HG02970 (cell line): Measurements from ENCODE around the gene ASB18.

Experiments
- ATAC-seq: cut with Tn5 transposase; IDR thresholded peaks from one replicate; pipeline ENCODE4 v1.9.1; 2021; ENCODE audit warnings: mild to moderate bottlenecking, moderate library complexity, moderate number of reproducible peaks; ENCODE audit not compliant: unreplicated experiment, low FRiP score

The ASB18 gene

DNA sequence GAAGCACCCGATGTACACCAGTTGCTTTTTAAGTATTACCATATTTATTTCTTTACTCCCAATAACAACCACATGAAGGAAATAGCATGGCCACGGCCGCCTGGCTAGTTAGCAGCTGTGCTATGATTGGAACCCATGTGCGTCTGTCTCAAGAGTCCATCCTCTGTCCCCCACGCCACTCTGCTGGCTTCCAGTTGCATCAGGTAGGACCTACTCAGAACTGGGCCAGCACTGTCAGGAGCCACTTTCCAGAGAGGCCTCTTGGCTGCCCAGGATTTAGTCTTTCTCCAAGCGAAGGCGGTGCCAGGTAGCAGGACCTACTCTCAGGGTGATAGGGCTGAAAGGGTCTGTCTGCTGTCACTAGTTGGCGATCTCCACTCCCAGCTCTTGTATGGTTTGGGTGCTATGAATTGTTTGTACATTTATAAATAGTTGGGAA lies 22.1 kb downstream of the ASB18 start:
- no peak for ATAC-seq

- ATAC-seq: no peak
Measured at GRCh38 chr2:236241181-236242056, 22.8 kb downstream of the ASB18 start.

GRCh38 chr2:236240228-236240990 lies 23.8 kb downstream of the ASB18 start:
- ATAC-seq: no peak

GRCh38 chr2:236239276-236240065 lies 24.7 kb downstream of the ASB18 start:
- ATAC-seq: no peak

DNA sequence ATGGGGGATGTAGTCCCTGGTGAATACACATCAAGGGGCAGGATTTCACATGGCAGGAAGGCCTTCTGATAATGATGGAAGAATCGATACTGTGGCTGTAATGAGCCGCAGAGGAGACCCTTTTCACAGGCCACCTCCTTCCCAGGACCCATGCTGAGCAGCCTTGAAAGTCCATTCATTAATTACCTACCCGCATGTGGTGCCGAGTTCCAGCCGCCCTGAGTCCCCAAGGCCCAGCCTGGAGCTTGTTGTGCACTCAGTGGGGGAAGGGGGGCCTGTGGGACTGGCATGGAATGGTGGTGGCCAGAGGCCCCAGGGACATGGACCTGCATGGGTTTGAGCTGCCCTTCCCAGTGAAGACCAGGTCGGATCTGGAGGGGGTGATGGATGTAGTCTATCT lies 25.5 kb downstream of the ASB18 start:
- no peak for ATAC-seq

- no peak for ATAC-seq
Measured at GRCh38 chr2:236237468-236238190, 26.6 kb downstream of the ASB18 start.

- ATAC-seq: no peak
Measured at GRCh38 chr2:236236559-236237452, 27.4 kb downstream of the ASB18 start.

- no peak for ATAC-seq
Measured at GRCh38 chr2:236229186-236229585, 35.0 kb downstream of the ASB18 start.

GRCh38 chr2:236223675-236224074 lies 40.5 kb downstream of the ASB18 start:
- ATAC-seq: no peak

GRCh38 chr2:236221798-236222197 lies 42.4 kb downstream of the ASB18 start:
- no peak for ATAC-seq

DNA sequence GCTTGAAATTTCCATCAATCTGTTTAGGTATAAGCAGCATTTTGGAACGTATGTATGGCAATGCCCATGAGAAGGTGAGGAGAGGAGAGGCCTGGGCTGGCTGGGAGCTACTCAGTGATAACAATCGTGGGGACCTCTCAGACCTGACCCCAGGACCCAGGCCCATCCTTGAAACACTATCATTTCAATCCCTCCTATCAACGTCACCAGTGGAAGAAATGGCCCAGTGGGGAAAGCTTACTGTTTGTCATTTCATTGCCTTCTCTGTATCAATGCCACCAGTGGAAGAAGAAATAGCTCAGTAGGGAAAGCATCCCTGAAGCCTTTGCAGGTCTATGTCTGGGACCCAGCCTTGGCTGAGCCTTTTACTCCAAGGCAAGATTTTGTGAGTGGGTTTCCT lies 44.8 kb downstream of the ASB18 start:
- ATAC-seq: no peak

DNA sequence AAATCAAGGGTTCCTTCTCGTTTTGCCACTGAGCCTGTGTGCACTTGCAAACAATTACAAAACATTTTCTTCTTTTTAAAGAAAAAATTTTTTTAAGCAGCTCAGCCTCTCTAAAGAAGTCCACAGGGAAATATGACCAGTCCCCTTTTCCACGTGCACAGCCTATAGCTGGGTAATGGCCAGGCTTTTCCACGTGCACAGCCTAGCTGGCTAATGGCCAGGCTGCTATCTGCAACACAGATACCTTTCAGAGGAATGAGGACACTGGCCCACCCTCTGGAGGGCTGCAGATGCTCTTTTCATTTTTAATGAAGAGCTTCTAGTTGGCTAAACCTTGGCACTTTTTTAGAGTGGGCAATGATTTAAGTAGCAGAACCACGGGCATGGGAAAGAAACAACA lies 46.3 kb downstream of the ASB18 start:
- ATAC-seq: no peak

- ATAC-seq: no peak
Measured at GRCh38 chr2:236216711-236217110, 47.5 kb downstream of the ASB18 start.

GRCh38 chr2:236215761-236216333 lies 48.4 kb downstream of the ASB18 start:
- ATAC-seq: no peak

- no peak for ATAC-seq
Measured at GRCh38 chr2:236215196-236215595, 49.0 kb downstream of the ASB18 start.

DNA sequence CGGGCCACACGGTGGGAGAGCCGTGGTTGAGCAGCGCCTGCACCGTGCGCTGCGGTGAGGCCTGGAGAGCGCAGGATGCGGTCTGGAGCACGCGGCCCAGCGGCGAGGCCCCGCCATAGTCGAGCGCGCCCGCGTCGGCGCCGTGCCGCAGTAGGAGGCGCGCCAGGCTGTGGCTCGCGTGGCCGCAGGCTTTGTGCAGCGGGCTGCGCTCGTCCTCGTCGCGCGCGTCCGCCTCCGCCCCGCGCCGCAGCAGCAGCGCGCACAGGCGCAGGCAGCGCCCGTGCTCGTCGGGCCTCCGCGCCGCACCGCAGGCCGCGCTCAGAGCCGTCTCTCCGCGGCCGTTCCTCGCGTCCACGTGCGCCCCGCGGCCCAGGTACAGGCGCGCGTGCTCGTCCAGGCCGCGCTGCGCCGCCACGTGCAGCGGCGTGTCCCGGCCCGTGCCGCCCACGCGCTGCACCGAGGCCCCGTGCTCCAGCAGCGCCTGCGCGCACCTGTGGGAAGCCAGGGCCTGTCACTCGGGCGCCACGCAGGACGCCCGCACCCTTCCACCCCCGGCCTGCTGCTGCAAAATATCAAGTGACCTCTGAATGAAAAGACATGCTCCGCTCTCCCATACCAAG lies 49.7 kb downstream of the ASB18 start:
- no peak for ATAC-seq

- no peak for ATAC-seq
Measured at GRCh38 chr2:236211296-236211695, 52.9 kb downstream of the ASB18 start.

DNA sequence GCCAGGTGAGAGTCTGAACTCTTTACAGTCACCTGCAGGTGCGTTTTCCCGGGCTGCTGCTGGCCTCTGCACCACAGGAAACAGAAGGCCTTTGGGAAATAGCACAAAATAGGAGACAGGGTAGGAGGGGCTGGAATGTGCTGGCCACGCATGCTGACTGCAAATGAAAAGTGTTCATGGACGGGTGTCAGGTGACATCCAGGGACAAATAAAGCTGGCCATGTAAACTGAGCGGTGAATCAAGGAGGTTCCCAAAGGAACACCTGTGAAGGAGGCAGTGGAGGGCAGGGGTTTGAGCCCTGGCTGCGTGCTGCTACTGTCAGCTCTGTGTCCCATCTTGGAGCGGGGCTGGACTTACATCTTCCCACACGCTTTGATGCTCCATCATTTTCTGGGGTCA lies 53.7 kb downstream of the ASB18 start:
- no peak for ATAC-seq
